Uterus (tissue), 2 donors: ENCODE results near the gene FAM229A.

Source experiments
- CTCF ChIP-seq, 4 experiments: fragments of 200-600 bp in 2 of 4; fragments of 450-650 bp in 2 of 4; sonication (generic) in 2 of 4; IDR thresholded peaks; one replicate each; pipeline ENCODE4 v1.5.1; 2016 to 2019; ENCODE audit warnings: antibody characterized with exemption in 4 of 4, mild to moderate bottlenecking in 2 of 4, moderate library complexity in 1 of 4
- POLR2A ChIP-seq, 2 donors: fragments of 450-650 bp; IDR thresholded peaks; one replicate each; pipeline ENCODE4 v1.6.1; 2016; ENCODE audit warnings: antibody characterized with exemption in 2 of 2, mild to moderate bottlenecking in 1 of 2, moderate library complexity in 1 of 2

GRCh38 chr1:32333251-32333963 lies 28.9 kb downstream of the FAM229A start:
- TF ChIP-seq POLR2A (IDR thresholded peaks at IDR 0.05) (no peak), CTCF (IDR thresholded peaks at IDR 0.05) (no peak)
